Testis (tissue), 3 donors: ENCODE measurements around the gene SPACA6. TPM values are rescaled to one million over a fixed set of nuclear protein-coding genes. Genes with fewer than 3 reads are reported as not detected.

Experiments used
- DNase-seq: peaks from one replicate; pipeline ENCODE4 v3.0.0-alpha.2; 2019
- H3K27ac ChIP-seq, 2 donors: fragments of 200-600 bp; sonication (generic); one replicate each; pipeline ENCODE4 v1.5.1; 2019
- H3K27me3 ChIP-seq: fragments of 200-600 bp; sonication (generic); one replicate; pipeline ENCODE4 v1.5.1; 2019
- H3K36me3 ChIP-seq: fragments of 200-600 bp; sonication (generic); one replicate; pipeline ENCODE4 v1.5.1; 2017; ENCODE audit warnings: low read depth; ENCODE audit errors: missing control alignments
- H3K4me1 ChIP-seq: fragments of 200-600 bp; sonication (generic); one replicate; pipeline ENCODE4 v1.5.1; 2019
- H3K4me3 ChIP-seq, 2 donors: fragments of 200-600 bp; sonication (generic); one replicate each; pipeline ENCODE4 v1.5.1; 2017 to 2019
- H3K9me3 ChIP-seq: fragments of 200-600 bp; sonication (generic); one replicate; pipeline ENCODE4 v1.5.1; 2017
- POLR2A ChIP-seq: fragments of 450-650 bp; IDR thresholded peaks from one replicate; pipeline ENCODE4 v1.6.1; 2017; ENCODE audit warnings: antibody characterized with exemption, mild to moderate bottlenecking, moderate library complexity
- WGBS, 2 donors: methylation state at CpG; one replicate each; pipeline ENCODE4 v1.1.5; 2018; 5-methylcytosine and 5-hydroxymethylcytosine counted together
- intact Hi-C: fragments of 100-400 bp; cut with DNase I; formaldehyde crosslinking; loops from one replicate; pipeline ENCODE4 v1.15.1; 2023; ENCODE audit warnings: low total_unique reads
- polyA plus RNA-seq: library from polyadenylated mRNA; stranded (reverse); fragments of 350-450 nt; fragmentation: Illumina TruSeq; extraction: RNeasy Lipid Tissue Mini Kit (QIAGEN cat#74804); gene quantifications from one replicate; pipeline ENCODE4 v1.2.3, GENCODE V29; 2014; ENCODE audit warnings: low read depth, low replicate concordance; ENCODE audit not compliant: insufficient read depth
- total RNA-seq, 2 donors: library from RNA; depleted of rRNA; stranded (reverse); fragments of >200 nt; gene quantifications; one replicate each; pipeline ENCODE4 v1.2.3, GENCODE V29; 2016
- TF ChIP-seq, protein P1 (sequence below), 3 experiments: fragments of 450-650 bp in 2 of 3; fragments of 200-600 bp in 1 of 3; sonication (generic) in 1 of 3; IDR thresholded peaks; one replicate each; pipeline ENCODE4 v1.5.1; 2016 to 2019; ENCODE audit warnings: antibody characterized with exemption in 3 of 3, mild to moderate bottlenecking in 2 of 3, moderate library complexity in 1 of 3

The SPACA6 gene
- total and polyA plus RNA-seq, 3 donors from 2014 or later: 19.8 to 106 (median 37.8) TPM

DNA sequence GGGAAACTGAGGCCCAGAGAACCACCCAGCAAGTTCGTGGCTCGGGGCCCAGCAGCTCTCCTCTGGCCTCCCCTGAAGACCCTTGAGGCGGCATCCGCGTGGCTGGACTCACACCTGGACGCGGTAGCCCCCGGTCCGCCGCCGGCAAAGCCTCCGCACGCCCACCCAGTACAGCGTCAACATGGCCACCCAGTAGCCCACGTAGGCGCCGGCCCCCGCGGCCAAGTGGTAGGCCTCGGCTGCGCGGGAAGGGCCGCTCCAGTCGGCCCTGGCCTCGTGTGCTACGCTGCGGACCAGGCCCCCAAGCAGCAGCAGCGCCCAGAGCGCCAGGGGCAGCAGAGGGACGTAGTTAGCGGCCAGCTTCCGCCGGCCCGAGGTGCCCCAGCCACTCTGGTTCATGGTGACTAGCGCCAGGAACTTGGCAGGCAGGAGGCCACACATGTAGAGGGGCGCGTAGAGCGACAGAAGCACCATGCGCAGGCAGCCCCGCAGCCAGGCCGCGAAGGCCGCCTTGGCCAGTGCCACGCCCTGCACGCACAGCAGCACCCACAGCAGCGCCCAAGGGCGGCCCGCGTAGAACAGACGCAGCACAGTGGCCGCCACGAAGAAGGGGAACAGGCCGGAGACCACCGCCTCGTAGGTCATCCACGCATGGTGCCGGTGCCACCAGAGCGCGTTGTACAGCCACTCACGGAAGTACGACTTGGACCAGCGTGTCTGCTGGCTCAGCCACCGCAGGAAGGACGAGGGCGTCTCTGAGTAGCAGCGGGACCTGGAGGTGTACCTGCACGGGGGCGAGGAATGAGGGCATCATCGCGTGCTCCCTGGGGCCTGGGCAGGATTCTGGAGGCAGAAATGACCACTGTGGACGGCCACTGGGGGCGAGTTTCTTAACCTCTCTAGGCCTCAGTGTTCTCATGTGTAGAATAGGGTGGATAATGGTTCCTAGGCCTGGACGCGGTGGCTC lies 20.5 kb downstream of the SPACA6 start:
- no peak overlapping the region for H3K27ac ChIP-seq
- no peak for TF ChIP-seq POLR2A
- TF ChIP-seq, protein P1, sequence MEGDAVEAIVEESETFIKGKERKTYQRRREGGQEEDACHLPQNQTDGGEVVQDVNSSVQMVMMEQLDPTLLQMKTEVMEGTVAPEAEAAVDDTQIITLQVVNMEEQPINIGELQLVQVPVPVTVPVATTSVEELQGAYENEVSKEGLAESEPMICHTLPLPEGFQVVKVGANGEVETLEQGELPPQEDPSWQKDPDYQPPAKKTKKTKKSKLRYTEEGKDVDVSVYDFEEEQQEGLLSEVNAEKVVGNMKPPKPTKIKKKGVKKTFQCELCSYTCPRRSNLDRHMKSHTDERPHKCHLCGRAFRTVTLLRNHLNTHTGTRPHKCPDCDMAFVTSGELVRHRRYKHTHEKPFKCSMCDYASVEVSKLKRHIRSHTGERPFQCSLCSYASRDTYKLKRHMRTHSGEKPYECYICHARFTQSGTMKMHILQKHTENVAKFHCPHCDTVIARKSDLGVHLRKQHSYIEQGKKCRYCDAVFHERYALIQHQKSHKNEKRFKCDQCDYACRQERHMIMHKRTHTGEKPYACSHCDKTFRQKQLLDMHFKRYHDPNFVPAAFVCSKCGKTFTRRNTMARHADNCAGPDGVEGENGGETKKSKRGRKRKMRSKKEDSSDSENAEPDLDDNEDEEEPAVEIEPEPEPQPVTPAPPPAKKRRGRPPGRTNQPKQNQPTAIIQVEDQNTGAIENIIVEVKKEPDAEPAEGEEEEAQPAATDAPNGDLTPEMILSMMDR (IDR thresholded peaks at IDR 0.05): no peak
- peak overlapping the region; percentile 23 to 45 for H3K4me3 ChIP-seq
- H3K27me3 ChIP-seq: no peaks in the 10 kb centered on the region
- WGBS, 2 donors: 67 to 80% methylated on average over 21 to 72 of the region's 74 CpGs
- no peaks in the 10 kb centered on the region for H3K9me3 ChIP-seq
- H3K36me3 ChIP-seq: no peaks in the 10 kb centered on the region
- DNase-seq: no peak
- intact Hi-C loops: no loop called here
- no peaks in the 10 kb centered on the region for H3K4me1 ChIP-seq

DNA sequence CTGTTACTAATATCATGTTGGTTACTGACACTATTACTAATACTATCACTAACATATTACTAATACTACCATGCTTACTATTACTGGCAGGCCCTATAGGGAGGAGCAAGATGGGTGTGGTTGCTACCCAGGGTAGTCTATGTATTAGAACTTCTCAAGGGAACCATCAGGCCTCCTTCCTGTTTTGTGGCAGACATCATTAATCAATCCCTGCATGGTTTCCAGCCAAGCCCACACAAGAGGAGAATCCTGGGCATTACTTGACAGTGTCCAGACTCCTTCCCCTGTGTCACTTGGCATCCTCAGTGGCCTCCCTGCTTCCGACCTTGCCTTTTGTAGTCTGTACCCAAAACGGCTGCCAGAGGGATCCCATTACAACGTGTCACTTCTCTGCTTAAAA lies 21.7 kb downstream of the SPACA6 start:
- Histone ChIP-seq H3K27me3 (no peaks in the 10 kb centered on the region), H3K27ac (no peak overlapping the region), H3K4me1 (peaks cover 2% of the 10 kb centered on the region), H3K36me3 (no peaks in the 10 kb centered on the region), H3K9me3 (no peaks in the 10 kb centered on the region), H3K4me3 (no peak overlapping the region)
- no peak for DNase-seq
- TF ChIP-seq, protein P1 (IDR thresholded peaks at IDR 0.05): no peak
- TF ChIP-seq POLR2A: no peak
- intact Hi-C loops: no loop called here
- 55 to 73% methylated on average over 3 of the region's 3 CpGs for WGBS, 2 donors

DNA sequence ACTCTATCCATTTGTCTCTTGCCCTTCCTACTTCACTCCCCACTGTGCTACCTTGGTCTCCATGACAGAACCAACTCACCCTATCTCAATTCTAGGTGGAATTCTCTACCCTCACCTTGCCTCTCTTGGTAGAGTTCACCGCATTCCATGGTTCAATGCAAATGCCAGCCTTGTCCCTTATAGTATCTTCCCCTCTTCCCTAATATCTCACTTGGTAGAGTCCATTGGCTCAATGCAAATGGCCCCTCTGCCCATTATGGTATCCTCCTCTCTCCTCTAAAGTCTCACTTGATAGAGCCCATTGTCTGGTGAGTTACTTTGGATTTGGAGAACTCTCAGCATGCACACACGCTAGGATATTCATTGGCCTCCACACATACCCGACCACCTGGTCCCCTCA lies 22.7 kb downstream of the SPACA6 start:
- 90 to 93% methylated on average over 3 of the region's 3 CpGs for WGBS, 2 donors
- Histone ChIP-seq H3K4me3 (no peak overlapping the region), H3K27ac (no peak overlapping the region), H3K9me3 (no peaks in the 10 kb centered on the region), H3K27me3 (no peaks in the 10 kb centered on the region), H3K36me3 (no peaks in the 10 kb centered on the region), H3K4me1 (peaks cover 2% of the 10 kb centered on the region)
- no peak for TF ChIP-seq POLR2A
- TF ChIP-seq, protein P1 (IDR thresholded peaks at IDR 0.05): no peak
- DNase-seq: no peak
- intact Hi-C loops: no loop called here

DNA sequence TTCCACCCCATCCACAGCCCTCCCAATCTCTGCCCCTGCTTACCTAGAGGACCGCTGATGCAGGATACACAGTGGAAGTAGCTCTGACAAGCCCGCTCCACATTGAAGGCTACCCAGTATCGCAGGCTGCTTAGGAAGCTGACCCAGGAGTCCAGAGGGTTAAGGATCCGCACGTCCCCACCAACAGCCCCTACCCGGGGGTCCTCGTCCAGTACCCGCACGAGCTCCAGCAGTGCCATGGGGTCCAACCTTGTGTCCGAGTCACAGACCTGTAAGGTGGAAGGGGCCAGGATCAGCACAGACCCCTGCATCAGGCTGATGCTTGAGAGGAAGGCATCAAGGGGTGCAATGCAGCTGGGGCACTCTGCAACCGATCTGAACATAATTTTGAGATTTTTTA lies 23.8 kb downstream of the SPACA6 start:
- Histone ChIP-seq H3K9me3 (no peaks in the 10 kb centered on the region), H3K27ac (no peak overlapping the region), H3K27me3 (no peaks in the 10 kb centered on the region), H3K4me1 (peaks cover 2% of the 10 kb centered on the region), H3K4me3 (no peak overlapping the region), H3K36me3 (no peaks in the 10 kb centered on the region)
- WGBS, 2 donors: 90 to 96% methylated on average over 9 to 11 of the region's 11 CpGs
- intact Hi-C loops: no loop called here
- no peak for DNase-seq
- no peak for TF ChIP-seq POLR2A
- TF ChIP-seq, protein P1 (IDR thresholded peaks at IDR 0.05): no peak
